K562 (cell line): ENCODE data around the gene ZNF197. TPM values are rescaled to one million over a fixed set of nuclear protein-coding genes. Genes with fewer than 3 reads are reported as not detected.

Experiments used
- ATAC-seq: fragments of 200-7000 bp; cut with Tn5 transposase; 3 replicates; pipeline ENCODE4 v1.9.1; 2020; ENCODE audit warnings: moderate library complexity
- BruUV-seq: library from RNA; stranded (reverse); fragments of 400-500 nt; replicated peaks from 2 replicates; lab custom pipeline; 2021; lab: Mats Ljungman, UMichigan
- CTCF ChIA-PET: fragments of 300-600 bp; formaldehyde crosslinking; extraction: SDS; loops from one replicate; lab custom pipeline; 2021; ENCODE audit warnings: low intra/inter-chr PET ratio; lab: Yijun Ruan, JAX
- POLR2A ChIA-PET: fragments of 300-600, 350-650 bp; sonication (Branson Sonifier 250); formaldehyde crosslinking; extraction: SDS; loops from one replicate; lab custom pipeline; 2021; ENCODE audit warnings: antibody characterized with exemption, inconsistent platforms; lab: Yijun Ruan, JAX
- DNase-seq, 4 experiments: peaks; one replicate each; pipeline versions ENCODE4 v3.0.0 to v3.0.0-alpha.2; 2011 to 2018; ENCODE audit warnings: low spot score in 3 of 4, mixed read lengths in 3 of 4; ENCODE audit errors: extremely low read depth in 1 of 4
- FAIRE-seq: peaks from 2 replicates; lab custom pipeline; 2011; peaks lifted over from hg19 to GRCh38; lab: Jason Lieb, UNC
- H2AFZ ChIP-seq: 2 replicates; pipeline ENCODE4 v1.6.0; 2011; ENCODE audit warnings: low read depth, low read length, control low read depth, inconsistent platforms
- H3K27ac ChIP-seq: fragments of 200-600 bp; 3 replicates; pipeline ENCODE4 v1.8.0; 2011; ENCODE audit warnings: low read depth, mild to moderate bottlenecking, control low read depth, inconsistent platforms, low read length, moderate library complexity, mixed read lengths; ENCODE audit errors: extremely low read depth
- H3K27me3 ChIP-seq, 2 experiments: fragments of 300-600 bp in 1 of 2; 2 replicates in 1 of 2; 3 replicates in 1 of 2; pipeline versions ENCODE4 v1.6.0 to v1.8.0; 2011; ENCODE audit warnings: inconsistent platforms in 2 of 2, low read length in 2 of 2, mild to moderate bottlenecking in 1 of 2, mixed read lengths in 1 of 2, moderate library complexity in 1 of 2; ENCODE audit not compliant: control insufficient read depth in 2 of 2, insufficient read depth in 2 of 2
- H3K36me3 ChIP-seq: fragments of 300-600 bp; 3 replicates; pipeline ENCODE4 v1.8.0; 2011; ENCODE audit warnings: mild to moderate bottlenecking, low read length, inconsistent platforms; ENCODE audit not compliant: control insufficient read depth, insufficient read depth
- H3K4me1 ChIP-seq, 2 experiments: fragments of 200-600 bp in 1 of 2; replicated peaks in 1 of 2; 2 replicates in 1 of 2; 3 replicates in 1 of 2; pipeline versions ENCODE4 v1.5.1 to v1.8.0; 2011; ENCODE audit warnings: inconsistent platforms in 2 of 2, low read length in 2 of 2, mild to moderate bottlenecking in 1 of 2, mixed read lengths in 1 of 2, moderate library complexity in 1 of 2; ENCODE audit not compliant: control insufficient read depth in 2 of 2, insufficient read depth in 2 of 2
- H3K4me2 ChIP-seq: 2 replicates; pipeline ENCODE4 v1.6.1; 2011; ENCODE audit warnings: low read length, control low read depth, inconsistent platforms, mixed read lengths; ENCODE audit not compliant: insufficient read depth
- H3K4me3 ChIP-seq: fragments of 200-600 bp; sonication (generic), shearing (Covaris generic); 2 replicates; pipeline ENCODE4 v1.5.1; 2016; ENCODE audit warnings: control low read depth, inconsistent platforms
- H3K79me2 ChIP-seq: fragments of 200-600 bp; 3 replicates; pipeline ENCODE4 v1.8.0; 2011; ENCODE audit warnings: low read length, inconsistent platforms; ENCODE audit not compliant: control insufficient read depth, insufficient read depth
- H3K9ac ChIP-seq, 2 experiments: 2 replicates each; pipeline versions ENCODE4 v1.6.0 to v1.6.1; 2011; ENCODE audit warnings: low read depth in 2 of 2, low read length in 2 of 2, control low read depth in 1 of 2, inconsistent platforms in 1 of 2, mild to moderate bottlenecking in 1 of 2, mixed read lengths in 1 of 2; ENCODE audit not compliant: insufficient read depth in 1 of 2
- H3K9me1 ChIP-seq: one replicate; pipeline ENCODE4 v1.6.0; 2011; ENCODE audit warnings: inconsistent platforms, mild to moderate bottlenecking, low read length, moderate library complexity; ENCODE audit not compliant: control insufficient read depth, insufficient read depth
- H3K9me3 ChIP-seq: replicated peaks from 2 replicates; pipeline ENCODE4 v1.5.1; 2011; ENCODE audit warnings: low read depth, low read length, inconsistent platforms; ENCODE audit not compliant: control insufficient read depth, insufficient read depth
- H4K20me1 ChIP-seq: replicated peaks from 2 replicates; pipeline ENCODE4 v1.6.1; 2011; ENCODE audit warnings: low read length, inconsistent platforms, mixed read lengths; ENCODE audit not compliant: control insufficient read depth, insufficient read depth
- CBX1 ChIP-seq: sonication (generic); IDR thresholded peaks from 2 replicates; pipeline ENCODE4 v1.6.1; 2016; ENCODE audit warnings: antibody characterized with exemption, low read depth, mild to moderate bottlenecking
- CBX3 ChIP-seq, 2 experiments: IDR thresholded peaks; 1 replicate in 1 of 2; 2 replicates in 1 of 2; pipeline ENCODE4 v1.6.1; 2012; ENCODE audit warnings: inconsistent platforms in 2 of 2, low read length in 2 of 2, borderline replicate concordance in 1 of 2, control low read depth in 1 of 2
- GTF2A2 ChIP-seq: IDR thresholded peaks from 2 replicates; pipeline ENCODE4 v1.6.1; 2016; ENCODE audit warnings: mild to moderate bottlenecking, missing genetic modification characterization, missing compliant biosample characterization
- HNRNPK ChIP-seq: fragments of 200-400 bp; formaldehyde crosslinking; IDR thresholded peaks from one replicate; pipeline ENCODE4 v1.6.1; 2018; ENCODE audit warnings: mild to moderate bottlenecking, low read depth, low read length; ENCODE audit not compliant: poor library complexity, severe bottlenecking
- SOX6 ChIP-seq: fragments of 450-650 bp; IDR thresholded peaks from 2 replicates; pipeline ENCODE4 v1.6.1; 2014; ENCODE audit warnings: mild to moderate bottlenecking
- TAF9B ChIP-seq: fragments of 450-650 bp; IDR thresholded peaks from 2 replicates; pipeline ENCODE4 v1.6.1; 2018; ENCODE audit warnings: mild to moderate bottlenecking; ENCODE audit not compliant: partially characterized antibody
- TRIM28 ChIP-seq: fragments of 450-650 bp; IDR thresholded peaks from 2 replicates; pipeline ENCODE4 v1.6.1; 2017
- ZNF408 ChIP-seq: fragments of 250-450 bp; sonication (Bioruptor Pico); IDR thresholded peaks from 2 replicates; pipeline ENCODE4 v1.4.0; 2020; ENCODE audit warnings: low read depth, mild to moderate bottlenecking, moderate library complexity
- ZNF75A ChIP-seq: fragments of 450-650 bp; formaldehyde crosslinking; IDR thresholded peaks from 2 replicates; pipeline ENCODE4 v1.4.0; 2020; ENCODE audit warnings: mild to moderate bottlenecking
- WGBS: fragments of 100-300 bp; shearing (Covaris generic); methylation state at CpG from one replicate; pipeline ENCODE4 v1.1.6; 2016; ENCODE audit warnings: low coverage, mixed read lengths; ENCODE audit not compliant: insufficient coverage; ENCODE audit errors: missing lambda C conversion rate; 5-methylcytosine and 5-hydroxymethylcytosine counted together
- in situ Hi-C: fragments of 300-500 bp; cut with MboI; formaldehyde crosslinking; loops from 4 replicates; pipeline ENCODE4 v1.15.0; 2018; ENCODE audit warnings: inconsistent platforms, mixed read lengths
- intact Hi-C: fragments of 100-400 bp; cut with micrococcal nuclease; formaldehyde crosslinking; loops from 2 replicates; pipeline ENCODE4 v1.14.2; 2022
- polyA plus RNA-seq, 8 experiments: library from polyadenylated mRNA; depleted of rRNA in 4 of 8; stranded (reverse) in 5 of 8; unstranded in 3 of 8; fragments of >200 nt; fragmentation: Nextera tagmentation in 2 of 8; fragmentation: Illumina TruSeq in 1 of 8; extraction: Ambion mirVana in 2 of 8; extraction: Trizol in 1 of 8; gene quantifications; 2 replicates each; pipeline versions ENCODE4 v1.2.1 to v1.2.3, GENCODE V29; 2011 to 2014; ENCODE audit warnings: inconsistent platforms in 1 of 8, missing spikeins in 1 of 8
- total RNA-seq, 7 experiments: library from RNA; depleted of rRNA in 6 of 7; stranded (reverse); fragments of >200 nt in 6 of 7; fragmentation: Illumina TruSeq in 2 of 7; extraction: Trizol in 2 of 7; gene quantifications; 2 replicates each; pipeline versions ENCODE4 v1.2.1 to v1.2.3, GENCODE V29; 2011 to 2021; ENCODE audit warnings: low replicate concordance in 1 of 7
- TF ChIP-seq, protein P1 (sequence below): fragments of 450-650 bp; IDR thresholded peaks from 2 replicates; pipeline ENCODE4 v1.6.1; 2016; ENCODE audit warnings: mild to moderate bottlenecking
- TF ChIP-seq, protein P2 (sequence below): fragments of 450-650 bp; IDR thresholded peaks from 2 replicates; pipeline ENCODE4 v1.6.1; 2016; ENCODE audit warnings: low read depth

ZNF197 gene
- total and polyA plus RNA-seq, 9 of the 15 experiments (the other 6 are each of a cell fraction or from before 2014, with no cell fraction given), result 3.5 to 19.1 (median 13.7) TPM

DNA sequence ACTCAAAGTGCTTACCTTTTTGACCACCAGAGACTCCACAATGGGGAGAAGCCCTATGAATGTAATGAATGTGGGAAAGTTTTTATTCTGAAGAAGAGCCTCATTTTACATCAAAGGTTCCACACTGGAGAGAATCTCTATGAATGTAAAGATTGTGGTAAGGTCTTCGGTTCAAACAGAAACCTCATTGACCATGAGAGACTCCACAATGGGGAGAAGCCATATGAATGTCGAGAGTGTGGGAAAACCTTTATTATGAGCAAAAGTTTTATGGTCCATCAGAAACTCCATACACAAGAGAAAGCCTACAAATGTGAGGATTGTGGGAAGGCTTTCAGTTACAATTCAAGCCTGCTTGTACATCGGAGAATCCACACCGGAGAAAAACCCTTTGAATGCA, 18.2 kb downstream of the ZNF197 start:
- H3K9me1 ChIP-seq, result no peaks in the 10 kb centered on the region
- no peaks in the 10 kb centered on the region for H4K20me1 ChIP-seq
- WGBS, result 86% methylated on average over 4 of the region's 4 CpGs
- ChIA-PET CTCF (no interaction called here), POLR2A (no interaction called here)
- in situ Hi-C loops, result no loop called here
- H3K36me3 ChIP-seq, result peaks cover 40% of the 10 kb centered on the region
- intact Hi-C loops, result no loop called here
- no peaks in the 10 kb centered on the region for H3K27me3 ChIP-seq
- no TSS peak for BruUV-seq
- no peak for FAIRE-seq
- no peak overlapping the region for H2AFZ ChIP-seq
- no peak overlapping the region for H3K9ac ChIP-seq
- H3K4me1 ChIP-seq, result no peaks in the 10 kb centered on the region
- H3K79me2 ChIP-seq, result no peaks in the 10 kb centered on the region
- no peak for DNase-seq
- ATAC-seq, result no peak
- no peak overlapping the region for H3K4me2 ChIP-seq
- no peak overlapping the region for H3K27ac ChIP-seq
- H3K9me3 ChIP-seq, result peaks cover 49% of the 10 kb centered on the region
- H3K4me3 ChIP-seq, result no peak overlapping the region
- TF ChIP-seq, protein P1, sequence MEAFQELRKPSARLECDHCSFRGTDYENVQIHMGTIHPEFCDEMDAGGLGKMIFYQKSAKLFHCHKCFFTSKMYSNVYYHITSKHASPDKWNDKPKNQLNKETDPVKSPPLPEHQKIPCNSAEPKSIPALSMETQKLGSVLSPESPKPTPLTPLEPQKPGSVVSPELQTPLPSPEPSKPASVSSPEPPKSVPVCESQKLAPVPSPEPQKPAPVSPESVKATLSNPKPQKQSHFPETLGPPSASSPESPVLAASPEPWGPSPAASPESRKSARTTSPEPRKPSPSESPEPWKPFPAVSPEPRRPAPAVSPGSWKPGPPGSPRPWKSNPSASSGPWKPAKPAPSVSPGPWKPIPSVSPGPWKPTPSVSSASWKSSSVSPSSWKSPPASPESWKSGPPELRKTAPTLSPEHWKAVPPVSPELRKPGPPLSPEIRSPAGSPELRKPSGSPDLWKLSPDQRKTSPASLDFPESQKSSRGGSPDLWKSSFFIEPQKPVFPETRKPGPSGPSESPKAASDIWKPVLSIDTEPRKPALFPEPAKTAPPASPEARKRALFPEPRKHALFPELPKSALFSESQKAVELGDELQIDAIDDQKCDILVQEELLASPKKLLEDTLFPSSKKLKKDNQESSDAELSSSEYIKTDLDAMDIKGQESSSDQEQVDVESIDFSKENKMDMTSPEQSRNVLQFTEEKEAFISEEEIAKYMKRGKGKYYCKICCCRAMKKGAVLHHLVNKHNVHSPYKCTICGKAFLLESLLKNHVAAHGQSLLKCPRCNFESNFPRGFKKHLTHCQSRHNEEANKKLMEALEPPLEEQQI, result no peak
- TF ChIP-seq TRIM28 (peak; percentile 73; the same call in 1 of the 2 replicates), TAF9B (no peak), HNRNPK (no peak), CBX1 (0 out of 2 replicates have a peak, but pooled peaks have one; percentile 18), SOX6 (peak; percentile 52; the same call in 1 of the 2 replicates), CBX3 (IDR thresholded peaks at IDR 0.05; ENCODE audit: borderline replicate concordance in 1 of 2, low read length in 2 of 2) (peak in 1 of 2 experiments; percentile 81; a peak in 2 of 3 replicates), ZNF408 (CRISPR knock-in tag) (no peak), ZNF75A (CRISPR knock-in tag) (peak; percentile 99), GTF2A2 (tag) (no peak)
- TF ChIP-seq, protein P2, sequence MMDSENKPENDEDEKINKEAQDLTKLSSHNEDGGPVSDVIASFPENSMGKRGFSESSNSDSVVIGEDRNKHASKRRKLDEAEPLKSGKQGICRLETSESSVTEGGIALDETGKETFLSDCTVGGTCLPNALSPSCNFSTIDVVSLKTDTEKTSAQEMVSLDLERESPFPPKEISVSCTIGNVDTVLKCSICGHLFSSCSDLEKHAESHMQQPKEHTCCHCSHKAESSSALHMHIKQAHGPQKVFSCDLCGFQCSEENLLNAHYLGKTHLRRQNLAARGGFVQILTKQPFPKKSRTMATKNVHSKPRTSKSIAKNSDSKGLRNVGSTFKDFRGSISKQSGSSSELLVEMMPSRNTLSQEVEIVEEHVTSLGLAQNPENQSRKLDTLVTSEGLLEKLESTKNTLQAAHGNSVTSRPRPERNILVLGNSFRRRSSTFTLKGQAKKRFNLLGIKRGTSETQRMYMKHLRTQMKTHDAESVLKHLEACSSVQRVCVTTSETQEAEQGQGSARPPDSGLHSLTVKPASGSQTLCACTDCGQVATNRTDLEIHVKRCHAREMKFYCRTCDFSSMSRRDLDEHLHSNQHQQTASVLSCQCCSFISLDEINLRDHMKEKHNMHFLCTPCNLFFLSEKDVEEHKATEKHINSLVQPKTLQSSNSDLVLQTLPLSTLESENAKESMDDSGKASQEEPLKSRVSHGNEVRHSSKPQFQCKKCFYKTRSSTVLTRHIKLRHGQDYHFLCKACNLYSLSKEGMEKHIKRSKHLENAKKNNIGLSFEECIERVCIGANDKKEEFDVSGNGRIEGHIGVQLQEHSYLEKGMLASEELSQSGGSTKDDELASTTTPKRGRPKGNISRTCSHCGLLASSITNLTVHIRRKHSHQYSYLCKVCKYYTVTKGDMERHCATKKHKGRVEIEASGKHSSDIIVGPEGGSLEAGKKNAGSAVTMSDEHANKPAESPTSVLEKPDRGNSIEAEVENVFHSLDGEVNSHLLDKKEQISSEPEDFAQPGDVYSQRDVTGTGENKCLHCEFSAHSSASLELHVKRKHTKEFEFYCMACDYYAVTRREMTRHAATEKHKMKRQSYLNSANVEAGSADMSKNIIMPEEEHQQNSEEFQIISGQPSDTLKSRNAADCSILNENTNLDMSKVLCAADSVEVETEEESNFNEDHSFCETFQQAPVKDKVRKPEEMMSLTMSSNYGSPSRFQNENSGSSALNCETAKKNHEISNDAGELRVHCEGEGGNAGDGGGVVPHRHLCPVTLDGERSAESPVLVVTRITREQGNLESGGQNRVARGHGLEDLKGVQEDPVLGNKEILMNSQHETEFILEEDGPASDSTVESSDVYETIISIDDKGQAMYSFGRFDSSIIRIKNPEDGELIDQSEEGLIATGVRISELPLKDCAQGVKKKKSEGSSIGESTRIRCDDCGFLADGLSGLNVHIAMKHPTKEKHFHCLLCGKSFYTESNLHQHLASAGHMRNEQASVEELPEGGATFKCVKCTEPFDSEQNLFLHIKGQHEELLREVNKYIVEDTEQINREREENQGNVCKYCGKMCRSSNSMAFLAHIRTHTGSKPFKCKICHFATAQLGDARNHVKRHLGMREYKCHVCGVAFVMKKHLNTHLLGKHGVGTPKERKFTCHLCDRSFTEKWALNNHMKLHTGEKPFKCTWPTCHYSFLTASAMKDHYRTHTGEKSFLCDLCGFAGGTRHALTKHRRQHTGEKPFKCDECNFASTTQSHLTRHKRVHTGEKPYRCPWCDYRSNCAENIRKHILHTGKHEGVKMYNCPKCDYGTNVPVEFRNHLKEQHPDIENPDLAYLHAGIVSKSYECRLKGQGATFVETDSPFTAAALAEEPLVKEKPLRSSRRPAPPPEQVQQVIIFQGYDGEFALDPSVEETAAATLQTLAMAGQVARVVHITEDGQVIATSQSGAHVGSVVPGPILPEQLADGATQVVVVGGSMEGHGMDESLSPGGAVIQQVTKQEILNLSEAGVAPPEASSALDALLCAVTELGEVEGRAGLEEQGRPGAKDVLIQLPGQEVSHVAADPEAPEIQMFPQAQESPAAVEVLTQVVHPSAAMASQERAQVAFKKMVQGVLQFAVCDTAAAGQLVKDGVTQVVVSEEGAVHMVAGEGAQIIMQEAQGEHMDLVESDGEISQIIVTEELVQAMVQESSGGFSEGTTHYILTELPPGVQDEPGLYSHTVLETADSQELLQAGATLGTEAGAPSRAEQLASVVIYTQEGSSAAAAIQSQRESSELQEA, result no peak
